Panc1 (cell line): Measurements from ENCODE around the gene UCP2.

Experiments
- POLR2AphosphoS5 ChIP-seq: IDR thresholded peaks from 2 replicates; pipeline ENCODE4 v1.6.1; 2012; ENCODE audit warnings: mild to moderate bottlenecking, low read depth, low read length, moderate library complexity
- TF ChIP-seq, protein P1 (sequence below): fragments of 450-650 bp; IDR thresholded peaks from 2 replicates; pipeline ENCODE4 v1.5.1; 2017; ENCODE audit warnings: mild to moderate bottlenecking
- TF ChIP-seq, protein P2 (sequence below), 2 experiments: IDR thresholded peaks; 2 replicates each; pipeline ENCODE4 v1.6.1; 2011 to 2012; ENCODE audit warnings: low read depth in 2 of 2, control low read depth in 1 of 2, low read length in 1 of 2, mild to moderate bottlenecking in 1 of 2, moderate library complexity in 1 of 2; ENCODE audit not compliant: insufficient read depth in 1 of 2

DNA sequence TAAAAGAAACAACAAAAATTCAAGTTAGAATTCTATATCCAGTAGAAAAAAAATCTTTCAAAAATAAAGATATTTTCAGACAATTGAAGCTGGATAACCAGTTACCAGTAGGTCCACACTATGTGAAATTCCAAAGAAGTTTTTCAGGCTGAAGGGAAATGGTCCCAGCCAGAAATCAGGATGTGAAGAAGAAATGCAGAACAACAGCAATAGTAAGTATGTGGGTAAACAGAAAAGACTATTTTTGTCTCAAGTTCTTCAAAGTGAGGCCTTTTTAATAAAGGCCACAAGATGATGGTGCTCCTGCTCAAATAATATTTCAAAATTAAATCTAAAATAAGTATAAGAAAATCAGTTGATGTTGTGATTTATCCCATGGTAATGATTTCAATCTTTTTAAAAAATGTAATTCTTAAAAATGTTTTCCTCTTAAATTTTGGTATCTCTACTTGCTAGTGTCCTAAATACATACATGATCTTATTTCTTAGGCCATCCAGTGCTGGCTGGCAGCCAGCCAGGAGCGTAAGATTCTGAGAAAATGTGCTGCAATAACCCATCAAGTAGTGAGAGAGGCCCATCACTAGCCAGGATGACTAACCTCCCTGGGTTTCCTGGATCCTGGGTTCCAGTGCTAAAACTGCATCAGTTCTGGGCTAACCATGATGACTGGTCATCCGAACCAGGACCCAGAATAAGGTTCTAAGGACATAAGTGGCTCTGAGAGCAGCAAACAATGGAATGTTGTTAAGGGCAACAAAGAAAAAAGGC is 41.8 kb upstream of the UCP2 start:
- TF ChIP-seq, protein P1, sequence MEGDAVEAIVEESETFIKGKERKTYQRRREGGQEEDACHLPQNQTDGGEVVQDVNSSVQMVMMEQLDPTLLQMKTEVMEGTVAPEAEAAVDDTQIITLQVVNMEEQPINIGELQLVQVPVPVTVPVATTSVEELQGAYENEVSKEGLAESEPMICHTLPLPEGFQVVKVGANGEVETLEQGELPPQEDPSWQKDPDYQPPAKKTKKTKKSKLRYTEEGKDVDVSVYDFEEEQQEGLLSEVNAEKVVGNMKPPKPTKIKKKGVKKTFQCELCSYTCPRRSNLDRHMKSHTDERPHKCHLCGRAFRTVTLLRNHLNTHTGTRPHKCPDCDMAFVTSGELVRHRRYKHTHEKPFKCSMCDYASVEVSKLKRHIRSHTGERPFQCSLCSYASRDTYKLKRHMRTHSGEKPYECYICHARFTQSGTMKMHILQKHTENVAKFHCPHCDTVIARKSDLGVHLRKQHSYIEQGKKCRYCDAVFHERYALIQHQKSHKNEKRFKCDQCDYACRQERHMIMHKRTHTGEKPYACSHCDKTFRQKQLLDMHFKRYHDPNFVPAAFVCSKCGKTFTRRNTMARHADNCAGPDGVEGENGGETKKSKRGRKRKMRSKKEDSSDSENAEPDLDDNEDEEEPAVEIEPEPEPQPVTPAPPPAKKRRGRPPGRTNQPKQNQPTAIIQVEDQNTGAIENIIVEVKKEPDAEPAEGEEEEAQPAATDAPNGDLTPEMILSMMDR, result no peak
- TF ChIP-seq, protein P2, sequence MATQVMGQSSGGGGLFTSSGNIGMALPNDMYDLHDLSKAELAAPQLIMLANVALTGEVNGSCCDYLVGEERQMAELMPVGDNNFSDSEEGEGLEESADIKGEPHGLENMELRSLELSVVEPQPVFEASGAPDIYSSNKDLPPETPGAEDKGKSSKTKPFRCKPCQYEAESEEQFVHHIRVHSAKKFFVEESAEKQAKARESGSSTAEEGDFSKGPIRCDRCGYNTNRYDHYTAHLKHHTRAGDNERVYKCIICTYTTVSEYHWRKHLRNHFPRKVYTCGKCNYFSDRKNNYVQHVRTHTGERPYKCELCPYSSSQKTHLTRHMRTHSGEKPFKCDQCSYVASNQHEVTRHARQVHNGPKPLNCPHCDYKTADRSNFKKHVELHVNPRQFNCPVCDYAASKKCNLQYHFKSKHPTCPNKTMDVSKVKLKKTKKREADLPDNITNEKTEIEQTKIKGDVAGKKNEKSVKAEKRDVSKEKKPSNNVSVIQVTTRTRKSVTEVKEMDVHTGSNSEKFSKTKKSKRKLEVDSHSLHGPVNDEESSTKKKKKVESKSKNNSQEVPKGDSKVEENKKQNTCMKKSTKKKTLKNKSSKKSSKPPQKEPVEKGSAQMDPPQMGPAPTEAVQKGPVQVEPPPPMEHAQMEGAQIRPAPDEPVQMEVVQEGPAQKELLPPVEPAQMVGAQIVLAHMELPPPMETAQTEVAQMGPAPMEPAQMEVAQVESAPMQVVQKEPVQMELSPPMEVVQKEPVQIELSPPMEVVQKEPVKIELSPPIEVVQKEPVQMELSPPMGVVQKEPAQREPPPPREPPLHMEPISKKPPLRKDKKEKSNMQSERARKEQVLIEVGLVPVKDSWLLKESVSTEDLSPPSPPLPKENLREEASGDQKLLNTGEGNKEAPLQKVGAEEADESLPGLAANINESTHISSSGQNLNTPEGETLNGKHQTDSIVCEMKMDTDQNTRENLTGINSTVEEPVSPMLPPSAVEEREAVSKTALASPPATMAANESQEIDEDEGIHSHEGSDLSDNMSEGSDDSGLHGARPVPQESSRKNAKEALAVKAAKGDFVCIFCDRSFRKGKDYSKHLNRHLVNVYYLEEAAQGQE (IDR thresholded peaks at IDR 0.05; ENCODE audit: insufficient read depth in 1 of 2, low read depth in 2 of 2, low read length in 1 of 2), result no peak
- no peak for TF ChIP-seq POLR2AphosphoS5
